ENCODE measurements around the gene P4HA2.

The P4HA2 gene

DNA sequence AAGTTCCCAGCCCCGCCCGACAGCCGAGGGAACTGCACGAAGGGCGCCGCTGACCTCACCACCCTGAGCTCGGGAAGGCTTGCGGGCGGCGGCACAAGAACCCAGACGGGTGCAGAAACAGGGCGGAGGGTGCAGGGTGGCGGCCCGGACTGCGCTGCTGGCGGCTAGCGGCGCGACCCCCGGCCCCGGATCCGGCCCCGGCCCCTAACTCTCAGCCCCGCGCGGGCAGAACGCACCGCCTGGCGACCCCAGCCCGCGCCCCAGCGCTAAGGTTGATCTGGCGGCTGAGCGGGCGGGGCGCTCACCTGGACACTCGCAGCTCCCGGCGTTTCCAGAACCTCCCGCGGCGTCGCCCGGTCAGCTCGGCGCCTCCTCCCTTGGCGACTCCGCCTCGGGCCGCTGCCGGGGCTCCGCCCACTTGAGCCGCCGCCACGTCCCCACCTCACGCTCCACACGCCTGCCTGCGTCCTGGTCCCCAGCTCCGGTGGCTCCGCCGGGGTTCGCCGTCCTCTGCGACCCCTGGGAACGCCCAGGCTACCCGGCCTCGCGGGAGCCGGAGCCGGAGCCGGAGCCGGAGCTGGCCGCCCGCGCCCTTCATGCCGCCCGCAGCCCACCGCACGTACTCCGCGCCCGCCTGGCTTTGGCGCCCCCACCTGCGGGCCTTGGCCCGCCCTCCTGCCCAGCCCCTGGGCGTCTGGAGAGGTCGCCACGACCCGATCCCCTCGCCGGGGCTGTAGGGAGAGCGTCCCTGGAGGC is at the start of gene P4HA2:
Gene P4HA2, minus strand, starts transcription at position 369 of the 756 bp plus-strand sequence. CDS start 9,227 bp downstream, outside the sequence.
- DNase-seq = peak; percentile 49

DNA sequence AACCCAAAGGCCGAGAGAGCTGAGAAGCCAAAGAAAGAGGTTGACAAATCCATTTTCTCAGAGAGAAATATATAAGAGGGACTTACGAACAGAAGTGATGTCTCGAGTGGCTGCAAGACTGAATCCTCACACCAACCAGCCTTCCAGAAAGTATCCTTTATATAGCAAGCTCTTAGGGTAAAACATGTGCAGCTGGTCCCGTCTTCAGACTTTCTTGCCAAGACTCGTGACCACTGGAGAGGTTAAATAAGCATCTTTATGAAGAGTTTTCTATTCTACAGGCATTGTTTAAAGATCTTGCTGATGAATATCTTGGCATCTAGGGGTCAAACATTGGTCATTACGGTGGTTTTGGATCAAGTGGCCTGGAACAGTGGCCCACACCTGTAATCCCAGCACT is 49.6 kb upstream of the P4HA2 start:
- no peak for DNase-seq

DNA sequence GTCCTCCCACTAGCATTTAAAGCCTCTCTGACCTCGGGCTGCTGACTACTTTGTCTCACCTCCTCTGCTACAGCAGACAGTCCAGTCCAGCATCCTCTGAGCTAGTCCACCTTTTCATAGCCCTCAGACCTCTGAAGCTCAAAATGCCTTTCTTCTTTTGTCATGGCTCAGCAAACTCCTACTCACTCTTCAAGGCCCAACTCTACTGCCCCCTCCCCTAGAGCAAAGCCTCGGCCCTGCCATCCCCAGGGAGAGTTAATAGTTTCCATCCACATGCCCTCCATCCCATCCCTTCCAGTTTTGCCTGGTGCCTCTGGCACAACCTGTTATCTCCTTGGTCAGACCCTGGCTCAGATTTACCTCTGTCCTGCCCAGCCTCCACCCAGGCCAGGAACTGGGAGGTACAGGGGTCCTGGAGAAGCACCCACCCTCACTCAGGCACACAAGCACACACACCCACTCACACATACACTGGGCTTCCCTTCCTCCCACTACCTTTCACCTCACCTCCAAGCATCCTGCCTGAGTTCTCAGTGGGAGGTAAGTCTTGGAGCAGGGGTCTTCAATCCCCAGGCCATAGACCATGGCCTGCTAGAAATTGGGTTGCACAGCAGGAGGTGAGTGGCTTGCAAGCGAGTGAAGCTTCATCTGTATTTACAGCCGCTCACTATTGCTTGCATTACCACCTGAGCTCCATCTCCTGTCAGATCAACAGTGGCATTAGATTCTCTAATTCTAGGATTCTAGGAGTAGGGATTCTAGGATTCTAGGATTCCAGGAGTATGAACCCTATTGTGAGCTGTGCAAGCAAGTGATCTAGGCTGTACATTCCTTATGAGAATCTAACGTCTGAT is 47.9 kb upstream of the P4HA2 start:
- DNase-seq = no peak

DNA sequence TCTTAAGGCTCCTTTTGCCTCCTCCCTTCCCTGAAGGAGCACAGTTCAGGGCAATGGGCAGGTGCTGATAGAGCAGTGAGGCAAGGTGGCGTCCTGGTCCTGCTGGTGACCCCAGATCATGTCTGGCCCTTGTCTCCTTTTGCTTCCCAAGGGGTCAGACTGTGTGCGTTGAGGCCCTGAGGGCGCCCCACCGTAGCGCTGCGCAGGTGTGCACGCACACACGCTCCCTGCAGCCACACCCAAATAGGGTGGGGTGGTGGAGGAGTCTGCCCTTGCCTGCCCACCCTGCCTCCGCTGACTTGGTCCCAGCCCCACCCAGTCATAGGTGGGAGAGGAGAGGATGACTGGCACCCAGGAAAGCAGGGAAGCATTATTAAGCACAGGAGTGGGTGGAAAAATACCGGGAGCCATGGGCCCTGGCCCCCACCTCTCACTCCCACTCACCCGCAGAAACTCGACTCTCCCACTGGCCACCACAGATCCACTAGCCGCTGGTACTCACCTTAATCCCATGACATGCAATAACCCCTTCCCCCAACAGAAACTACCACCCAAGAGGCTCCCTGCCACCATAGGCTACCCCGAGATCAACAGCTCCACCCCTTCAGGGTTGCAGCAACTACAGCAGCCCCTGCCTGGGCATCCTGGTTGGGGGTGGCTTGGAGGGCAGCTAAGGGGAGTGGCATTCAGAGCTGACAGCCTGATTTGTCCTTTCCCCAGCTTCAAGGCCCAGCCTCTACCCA is 46.6 kb upstream of the P4HA2 start:
- DNase-seq = no peak

DNA sequence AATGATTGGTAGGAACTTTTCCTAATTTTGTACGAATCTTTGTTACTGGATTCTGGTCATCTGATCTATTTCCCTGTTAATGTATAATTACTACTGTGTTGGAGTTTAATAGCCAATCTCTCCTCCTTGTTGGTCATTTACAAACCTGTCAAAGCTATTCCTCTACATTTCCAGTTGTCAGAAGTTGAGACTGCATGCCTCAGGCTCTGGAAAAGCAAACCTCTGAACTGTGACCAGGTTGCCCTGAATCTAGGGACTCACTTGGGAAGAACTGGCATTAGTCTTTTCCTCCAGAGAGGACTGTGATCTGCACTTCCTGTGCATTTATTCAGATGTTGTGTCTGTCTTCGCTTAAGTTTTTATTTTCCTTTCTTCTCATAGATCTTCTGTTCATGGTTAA is 46.0 kb upstream of the P4HA2 start:
- no peak for DNase-seq

DNA sequence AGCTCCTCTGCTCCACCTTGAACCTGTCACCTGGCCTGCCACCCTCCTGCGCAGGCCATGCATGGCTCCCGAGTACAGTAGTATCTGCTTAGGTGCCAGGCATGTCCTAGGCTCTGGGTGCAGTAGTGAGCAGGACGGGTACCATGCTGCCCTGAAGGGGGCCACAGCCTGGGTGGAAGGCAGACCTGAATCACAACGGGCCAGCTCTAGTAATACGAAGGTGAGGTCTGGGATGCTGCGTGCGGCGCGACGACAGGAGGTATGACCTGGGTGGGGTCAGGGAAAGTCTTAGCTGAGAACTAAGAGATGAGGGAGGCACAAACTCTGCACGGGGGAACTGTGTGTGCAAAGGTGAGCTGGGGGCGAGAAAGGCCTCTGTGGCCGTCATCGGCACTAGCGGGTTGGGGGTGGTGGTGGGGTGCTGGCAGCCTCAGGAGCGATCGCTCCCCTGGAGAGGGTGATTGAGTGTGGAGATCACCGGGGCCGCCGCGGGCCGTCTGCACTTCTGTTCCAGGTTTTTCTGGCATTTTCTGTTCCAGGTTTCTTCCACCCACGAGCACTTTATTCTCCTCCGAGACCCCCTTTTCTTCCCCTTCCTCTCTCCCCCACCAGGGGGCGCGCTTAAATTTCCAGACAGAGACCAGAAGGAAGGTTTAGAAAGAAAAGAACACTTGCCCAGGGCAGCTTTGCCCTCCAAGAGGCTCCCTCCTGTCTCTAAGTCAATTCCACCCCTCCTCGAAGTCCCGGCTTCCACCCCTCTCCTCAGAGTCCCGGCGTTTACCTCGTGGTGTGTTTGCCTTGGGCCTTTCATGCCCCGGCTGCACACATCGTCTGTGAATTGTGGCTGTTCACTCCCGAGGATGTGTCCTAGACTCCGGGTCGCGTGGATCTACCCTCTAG is 44.9 kb upstream of the P4HA2 start:
- peak; percentile 71 for DNase-seq

DNA sequence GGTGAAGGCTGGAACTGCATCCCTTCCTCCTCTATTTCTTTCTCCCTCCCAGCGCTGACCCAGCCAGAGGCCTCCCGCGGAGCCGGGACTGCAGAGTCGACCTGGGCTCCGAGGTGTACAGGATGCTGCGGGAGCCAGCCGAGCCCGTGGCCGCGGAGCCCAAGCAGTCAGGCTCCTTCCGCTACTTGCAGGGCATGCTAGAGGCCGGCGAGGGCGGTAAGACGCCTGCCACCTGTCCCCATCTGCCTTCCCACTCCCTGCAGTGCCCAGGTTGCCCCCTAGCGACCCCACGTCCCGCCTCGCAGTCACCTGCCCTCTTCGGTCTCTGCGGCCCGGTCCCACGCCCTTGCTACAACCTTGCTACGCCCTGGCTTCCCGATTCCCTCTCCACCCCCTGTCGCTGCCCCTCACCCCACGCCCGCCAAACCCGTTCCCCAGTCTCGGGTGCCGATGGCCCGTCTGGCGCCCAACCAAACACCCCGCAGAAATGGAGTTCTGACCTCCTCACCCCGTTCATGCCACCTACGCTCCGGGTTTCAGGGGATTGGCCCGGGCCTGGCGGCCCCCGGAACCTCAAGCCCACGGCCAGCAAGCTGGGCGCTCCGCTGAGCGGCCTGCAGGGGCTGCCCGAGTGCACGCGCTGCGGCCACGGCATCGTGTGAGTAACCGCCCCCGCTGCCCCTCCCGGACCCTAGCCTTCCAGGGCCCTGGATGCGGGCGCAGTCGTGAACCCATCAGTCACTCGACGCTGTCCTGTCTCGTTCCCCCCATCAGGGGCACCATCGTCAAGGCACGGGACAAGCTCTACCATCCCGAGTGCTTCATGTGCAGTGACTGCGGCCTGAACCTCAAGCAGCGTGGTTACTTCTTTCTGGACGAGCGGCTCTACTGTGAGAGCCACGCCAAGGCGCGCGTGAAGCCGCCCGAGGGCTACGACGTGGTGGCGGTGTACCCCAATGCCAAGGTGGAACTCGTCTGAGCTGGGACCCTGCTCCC is 43.9 kb upstream of the P4HA2 start:
- peak; percentile 12 for DNase-seq

DNA sequence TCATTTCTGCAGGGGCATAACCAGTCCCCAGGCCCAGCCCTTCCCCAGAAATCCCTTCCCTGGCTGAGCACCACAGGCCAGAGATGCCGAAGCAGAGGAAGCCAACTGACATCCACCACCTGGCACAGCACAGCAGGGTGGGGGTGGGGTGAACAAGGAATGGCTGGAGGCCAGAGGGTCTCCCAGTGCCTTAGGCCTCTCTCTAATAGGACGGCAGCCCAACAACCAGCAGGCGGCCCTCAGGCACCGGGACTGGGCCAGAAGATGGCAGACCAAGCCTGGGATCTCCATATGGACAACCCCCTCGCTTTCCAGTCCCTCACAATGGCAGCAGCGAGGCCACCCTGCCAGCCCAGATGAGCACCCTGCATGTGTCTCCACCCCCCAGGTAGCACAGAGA is 43.1 kb upstream of the P4HA2 start:
- DNase-seq = no peak

DNA sequence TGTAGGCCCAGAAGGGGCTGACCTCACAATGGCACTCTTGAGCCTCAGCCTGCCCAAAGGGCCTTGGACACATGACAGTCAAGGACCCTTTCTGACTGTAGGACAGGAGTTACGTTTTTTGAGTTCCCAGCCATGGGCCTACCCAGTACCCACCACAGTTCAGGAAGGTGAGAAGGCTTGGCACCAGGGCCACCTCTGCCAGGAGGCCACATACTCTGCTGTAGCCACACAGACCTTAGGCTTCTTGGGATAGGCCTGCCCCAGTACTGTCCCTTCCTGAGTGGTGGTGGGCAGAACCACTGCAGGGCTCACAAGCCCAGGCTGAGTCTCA is 42.6 kb upstream of the P4HA2 start:
- DNase-seq = no peak

DNA sequence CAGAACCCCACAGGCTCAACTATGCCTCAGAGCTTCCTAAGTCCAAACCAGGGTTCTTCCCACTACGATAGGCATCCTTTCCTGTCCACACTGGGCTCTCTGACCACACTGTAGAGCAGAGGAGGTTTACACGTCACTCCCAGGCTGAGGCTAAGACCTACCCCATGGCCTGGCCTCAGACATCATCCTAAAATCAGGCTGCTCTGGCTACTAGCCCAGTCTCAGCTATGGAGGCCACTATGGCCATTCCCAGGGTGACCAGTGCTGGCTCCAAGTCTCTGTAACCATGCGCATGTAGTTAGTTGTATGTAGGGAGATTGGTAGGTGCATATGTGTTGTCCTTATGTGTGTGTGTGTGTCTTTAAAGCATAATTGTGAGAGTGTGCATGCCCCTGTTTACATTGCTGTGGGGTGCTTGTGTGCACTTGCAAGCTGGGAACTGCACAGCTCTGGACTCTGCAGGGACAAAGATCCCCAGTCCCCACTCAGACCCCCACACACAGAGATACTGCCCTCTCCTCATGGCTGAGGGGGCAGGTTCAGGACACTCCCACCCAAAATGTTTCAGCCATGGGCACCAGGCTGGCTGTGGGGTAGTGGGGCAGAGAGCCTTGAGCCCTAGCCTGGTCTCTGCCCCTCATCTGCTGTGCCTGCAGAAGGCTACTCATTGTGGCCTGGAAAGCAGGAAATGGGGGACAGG is 42.1 kb upstream of the P4HA2 start:
- DNase-seq = no peak

DNA sequence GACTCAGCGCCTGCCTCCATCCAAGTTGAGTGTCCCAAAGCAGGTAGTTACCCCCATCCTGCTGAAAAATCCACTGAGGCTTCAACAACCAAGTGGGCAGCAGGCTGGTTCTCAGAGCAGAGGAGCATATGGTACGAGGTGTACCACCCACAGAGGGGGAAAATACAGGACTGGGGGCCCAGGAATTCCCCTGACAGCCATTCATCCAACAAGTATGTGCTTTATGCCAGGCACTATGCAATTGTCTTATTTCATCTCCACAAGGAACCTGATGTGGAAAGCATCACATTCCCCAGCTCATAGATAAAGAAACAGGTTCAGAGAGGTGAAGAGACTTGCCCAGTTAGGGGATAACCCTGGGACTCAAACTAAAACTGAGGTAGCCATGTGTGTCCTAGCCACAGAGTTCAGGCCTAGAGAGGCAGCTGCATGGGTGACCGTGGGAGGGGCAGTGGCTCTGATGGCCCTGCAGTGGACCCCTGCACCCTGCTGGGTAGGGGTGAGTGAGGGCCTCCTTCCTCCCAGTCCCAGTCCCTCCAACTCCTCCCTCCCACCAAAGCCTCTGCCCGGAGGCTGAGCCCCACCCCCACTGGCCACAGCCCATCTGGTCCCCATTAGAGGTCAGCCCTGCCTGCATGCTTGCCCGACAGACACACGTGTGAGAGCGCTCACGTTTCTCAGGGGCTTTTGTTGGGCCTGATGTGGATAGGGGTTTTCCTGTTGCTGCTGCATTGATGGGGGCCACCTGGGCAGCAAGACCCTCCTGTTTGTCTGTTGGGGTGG is 41.3 kb upstream of the P4HA2 start:
- DNase-seq = no peak

DNA sequence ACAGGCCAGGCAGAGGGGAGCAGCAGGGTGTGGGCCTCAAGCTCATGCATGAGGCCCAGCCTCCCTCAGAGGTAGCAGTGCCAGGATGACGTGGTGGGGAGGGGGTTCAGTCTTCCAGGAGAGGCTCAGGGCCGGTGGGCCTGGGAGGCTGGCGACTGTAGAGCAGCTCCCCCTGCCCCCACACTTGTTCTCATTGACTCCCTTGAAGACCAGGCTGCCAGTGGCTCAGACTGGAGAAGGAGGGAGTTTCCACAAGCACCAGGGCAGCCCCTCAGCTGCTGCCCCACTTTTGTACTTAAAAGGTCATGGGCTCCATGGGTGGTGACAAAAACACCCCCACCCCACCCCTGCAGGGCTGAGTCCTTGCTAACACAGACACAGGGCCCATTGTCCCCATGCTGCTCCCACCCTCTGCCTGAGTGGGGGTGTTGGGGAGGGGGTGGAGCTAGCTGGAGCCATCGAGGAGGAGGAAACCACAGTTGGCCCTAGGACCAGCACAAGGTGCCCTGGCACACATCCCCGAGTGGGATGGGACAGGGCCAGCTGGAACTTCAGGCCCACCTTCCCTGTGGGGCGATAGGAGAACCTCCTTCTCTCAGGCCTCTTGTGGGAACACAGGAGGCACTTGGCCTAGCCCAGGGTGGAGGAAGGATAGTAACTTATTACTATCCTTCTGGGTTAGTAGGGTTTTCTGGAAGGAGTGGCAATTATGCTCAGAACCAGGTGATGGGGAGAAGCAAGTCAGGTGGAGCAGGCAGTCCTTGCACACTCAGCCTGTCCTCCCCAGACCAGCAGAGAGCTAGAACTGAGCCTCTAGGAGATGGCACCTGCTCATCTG is 40.5 kb upstream of the P4HA2 start:
- no peak for DNase-seq

DNA sequence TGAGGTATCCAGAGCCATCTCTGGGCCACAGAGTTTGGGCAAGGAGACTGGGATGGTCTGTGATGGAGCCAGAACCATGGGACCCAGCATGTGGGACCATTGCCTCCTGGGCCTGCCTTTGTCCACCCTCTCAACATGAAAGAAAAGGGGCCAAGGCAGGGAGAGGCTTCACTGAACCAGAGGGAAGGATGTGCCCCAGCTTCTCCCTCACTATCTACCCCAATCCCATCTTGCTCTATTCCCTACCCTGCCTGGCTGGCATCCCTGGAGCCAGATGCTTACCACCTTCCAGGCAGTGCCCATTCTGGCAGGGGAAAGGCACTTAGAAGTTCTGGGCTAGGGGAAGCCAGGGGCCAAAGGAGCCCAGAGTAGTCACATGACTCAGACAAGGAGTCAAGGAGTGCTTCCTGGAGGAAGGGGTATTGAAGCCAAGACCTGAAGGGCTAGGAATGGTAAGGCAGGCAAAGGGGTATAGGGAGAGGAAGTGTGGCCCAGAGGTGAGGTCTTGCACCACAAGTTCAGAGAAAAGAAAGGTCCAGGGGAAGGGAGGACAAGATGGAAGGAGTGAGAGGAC is 39.6 kb upstream of the P4HA2 start:
- DNase-seq = no peak

DNA sequence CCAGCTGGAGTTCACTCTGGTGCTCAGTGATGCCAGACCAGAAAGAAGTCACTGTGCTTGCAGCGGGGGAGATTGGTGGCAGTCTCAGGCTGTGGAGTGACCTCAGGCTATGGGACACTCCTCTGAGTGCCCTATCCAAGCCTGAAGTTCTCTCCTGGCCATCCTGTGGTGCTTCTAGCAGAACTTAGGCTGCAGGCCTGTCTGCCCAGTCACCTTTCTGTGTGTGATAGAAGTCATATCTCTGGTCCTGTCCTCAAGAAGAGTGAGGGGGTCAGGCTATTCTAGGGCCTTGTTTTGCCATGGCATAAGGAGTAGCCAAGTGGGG is 39.1 kb upstream of the P4HA2 start:
- DNase-seq = no peak

DNA sequence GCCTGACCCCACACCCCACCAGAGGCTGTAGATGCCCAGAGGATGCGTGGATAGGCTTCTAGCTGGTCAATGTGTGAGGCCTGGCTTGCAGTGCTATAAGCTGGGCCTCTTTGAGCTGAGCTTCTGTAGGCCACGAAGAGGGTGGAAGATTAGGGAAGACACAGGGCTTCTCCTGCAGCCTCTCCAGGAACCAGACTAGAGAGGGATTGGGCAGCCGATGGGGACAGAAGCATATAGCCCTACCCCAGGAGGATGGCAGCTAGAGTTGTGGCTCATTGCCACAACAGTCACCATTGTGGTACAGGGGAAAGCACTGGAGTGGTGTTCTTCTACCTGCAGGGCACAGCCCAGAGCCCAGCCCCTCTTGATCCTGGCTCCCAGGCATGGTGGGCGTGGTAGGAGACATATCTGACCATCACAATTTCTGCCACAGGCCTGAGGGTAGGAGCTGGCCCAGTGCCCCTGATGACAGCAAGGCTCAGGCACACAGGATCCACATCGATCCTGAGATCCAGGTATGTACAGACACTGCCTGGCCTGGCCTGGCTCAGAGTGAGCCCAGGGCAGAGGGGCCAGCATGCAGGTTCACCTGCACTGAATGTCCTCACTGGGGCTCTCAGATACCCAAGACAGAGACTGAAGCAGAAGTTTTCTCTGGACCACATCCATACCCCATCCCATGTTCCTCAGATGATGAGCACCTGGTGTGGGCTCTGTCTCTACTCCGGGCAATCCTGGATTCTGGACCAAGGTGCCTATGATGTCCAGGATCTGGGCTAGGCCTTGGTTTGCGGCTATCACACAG is 38.6 kb upstream of the P4HA2 start:
- DNase-seq = no peak

DNA sequence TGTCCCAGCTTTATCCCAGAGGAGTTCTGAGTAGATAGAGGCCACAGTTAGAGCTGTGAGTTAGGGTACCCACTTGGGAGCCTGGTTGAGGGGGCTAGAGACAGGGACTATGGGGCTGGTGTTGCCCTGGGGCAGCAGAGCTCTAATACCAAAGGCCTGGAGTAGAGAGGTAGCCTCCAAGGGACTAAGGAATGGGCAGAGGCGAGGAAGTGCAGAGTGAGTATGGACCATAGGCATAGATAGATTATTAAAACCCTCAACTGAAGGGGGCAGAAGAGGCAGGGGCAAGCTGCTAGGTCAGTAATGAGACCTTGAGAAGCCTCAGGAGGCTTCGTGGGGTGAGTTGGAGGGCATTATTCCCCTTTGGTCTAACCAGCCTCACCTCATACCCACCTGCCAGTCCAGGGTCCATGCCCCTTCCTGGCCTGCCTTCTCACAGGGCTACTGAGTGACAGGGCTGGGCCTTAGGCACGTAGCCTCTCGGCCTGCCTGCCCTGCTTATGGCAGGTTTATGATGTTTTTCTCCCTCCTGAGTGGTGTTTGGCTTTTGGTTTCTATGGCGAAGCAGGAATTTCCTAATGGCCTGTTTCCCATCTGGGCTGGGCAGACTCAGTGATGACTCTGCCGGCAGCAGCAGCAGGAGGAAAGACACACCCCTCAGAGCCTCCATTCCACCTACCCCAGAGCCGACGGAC is 37.8 kb upstream of the P4HA2 start:
- DNase-seq = no peak

Data from CD4-positive, alpha-beta T cell treated with Interleukin-17A for 4 hours (primary cell).